Lower leg skin (tissue), 3 donors: ENCODE measurements around the gene FHAD1.

ENCODE experiments used
- CTCF ChIP-seq, 3 donors: fragments of 450-650 bp; IDR thresholded peaks; one replicate each; pipeline ENCODE4 v1.5.1; 2016; ENCODE audit warnings: antibody characterized with exemption in 3 of 3, mild to moderate bottlenecking in 3 of 3, moderate library complexity in 2 of 3
- POLR2A ChIP-seq, 2 donors: fragments of 450-650 bp; IDR thresholded peaks; one replicate each; pipeline ENCODE4 v1.6.1; 2016 to 2017; ENCODE audit warnings: antibody characterized with exemption in 2 of 2, mild to moderate bottlenecking in 1 of 2, moderate library complexity in 1 of 2

DNA sequence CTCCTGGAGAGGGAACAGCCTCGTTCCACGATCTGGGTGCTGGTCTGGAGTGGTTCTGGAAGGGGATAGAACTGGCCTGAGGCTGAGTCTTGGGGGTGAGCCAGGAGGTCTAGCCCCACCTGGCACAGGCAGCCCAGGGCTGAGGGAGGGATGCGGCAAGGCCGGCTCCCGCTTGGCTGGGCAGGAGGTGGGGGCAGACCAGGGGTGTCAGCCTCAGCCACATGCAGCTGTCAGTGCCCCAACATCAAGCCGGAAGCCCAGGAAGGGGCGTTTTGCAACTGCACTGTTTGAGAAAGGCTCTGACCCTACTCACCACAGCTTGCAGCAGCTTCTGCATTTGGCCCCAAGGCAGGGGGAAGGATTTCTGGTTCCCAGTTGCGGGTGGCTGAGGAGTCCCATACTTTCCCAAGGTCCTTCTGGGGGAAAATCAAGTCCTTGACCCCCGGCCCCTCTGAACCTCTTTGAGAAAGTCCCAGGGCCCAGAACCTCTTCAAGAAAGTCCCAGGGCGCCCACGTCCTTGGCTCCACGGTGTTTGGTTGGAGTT lies 164.6 kb downstream of the FHAD1 start:
- TF ChIP-seq CTCF (IDR thresholded peaks at IDR 0.05) (no peak), POLR2A (IDR thresholded peaks at IDR 0.05) (no peak)
